HG03460 (cell line): ENCODE data around the gene MLANA.
A peak's percentile ranks its signal among the peaks of the same experiment; 100 is the strongest.

Source experiments
- ATAC-seq: cut with Tn5 transposase; IDR thresholded peaks from one replicate; pipeline ENCODE4 v1.9.1; 2021; ENCODE audit not compliant: unreplicated experiment

MLANA gene

DNA sequence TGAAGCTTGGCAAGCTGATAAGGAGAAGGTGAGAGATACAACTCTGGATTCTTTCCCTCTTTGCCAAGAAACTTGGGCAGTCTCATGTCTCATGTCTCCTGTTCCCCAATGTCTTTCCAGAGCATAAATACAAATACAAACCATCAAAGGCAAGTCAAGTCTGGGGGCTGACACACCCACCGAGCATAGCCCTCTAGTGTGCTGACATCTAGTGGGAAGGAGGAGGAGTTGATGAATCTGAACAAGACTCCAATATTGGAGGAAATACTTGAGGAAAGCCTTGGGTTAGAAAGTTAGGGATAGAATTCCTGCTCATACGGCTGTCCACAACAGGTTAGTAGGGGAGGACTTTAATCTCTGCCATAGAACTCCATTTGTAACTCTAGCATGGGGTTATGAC, 8.6 kb downstream of the MLANA start:
- ATAC-seq = no peak

DNA sequence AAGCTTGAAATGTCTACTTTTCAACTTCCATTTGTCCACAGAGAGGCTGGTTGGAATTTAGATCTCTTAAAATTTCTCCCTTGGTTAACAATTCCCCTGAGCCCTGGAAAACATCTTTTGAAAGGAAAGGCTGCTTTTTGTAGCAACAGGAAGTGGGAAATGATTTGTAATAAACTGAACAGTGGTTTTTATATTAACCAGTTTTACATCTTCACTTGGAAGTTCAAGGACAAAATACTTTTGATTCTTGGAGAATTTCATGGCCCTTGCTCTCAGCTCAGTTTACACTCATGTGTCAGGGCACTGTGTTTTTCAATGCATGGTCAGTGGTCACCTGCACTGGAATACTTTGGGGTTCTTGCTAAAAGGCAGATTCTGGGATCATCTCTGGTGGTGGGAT, 9.9 kb downstream of the MLANA start:
- no peak for ATAC-seq

DNA sequence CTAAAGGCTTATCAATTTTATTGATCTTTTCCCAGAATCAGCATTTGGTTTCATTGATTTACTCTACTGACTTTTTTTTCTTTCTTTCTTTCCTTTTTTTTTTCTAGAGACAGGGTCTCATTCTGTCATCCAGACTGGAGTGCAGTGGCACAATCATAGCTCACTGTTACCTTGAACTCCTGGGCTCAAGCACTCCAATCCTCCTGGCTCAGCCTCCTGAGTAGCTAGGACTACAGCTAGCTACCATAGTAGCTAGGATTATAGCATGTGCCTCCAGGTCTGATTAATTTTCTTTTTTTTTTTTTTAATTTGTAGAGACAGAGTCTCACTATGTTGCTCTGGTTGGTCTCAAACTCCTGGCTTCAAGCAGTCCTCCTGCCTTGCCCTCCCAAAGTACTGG, 11.7 kb downstream of the MLANA start:
- ATAC-seq = no peak

DNA sequence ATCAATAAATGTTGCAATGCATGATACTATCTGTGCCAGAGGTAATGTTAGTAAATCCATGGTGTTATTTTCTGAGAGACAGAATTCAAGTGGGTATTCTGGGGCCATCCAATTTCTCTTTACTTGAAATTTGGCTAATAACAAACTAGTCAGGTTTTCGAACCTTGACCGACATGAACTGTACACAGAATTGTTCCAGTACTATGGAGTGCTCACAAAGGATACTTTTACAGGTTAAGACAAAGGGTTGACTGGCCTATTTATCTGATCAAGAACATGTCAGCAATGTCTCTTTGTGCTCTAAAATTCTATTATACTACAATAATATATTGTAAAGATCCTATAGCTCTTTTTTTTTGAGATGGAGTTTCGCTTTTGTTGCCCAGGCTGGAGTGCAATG, 18.2 kb downstream of the MLANA start:
- ATAC-seq = no peak

DNA sequence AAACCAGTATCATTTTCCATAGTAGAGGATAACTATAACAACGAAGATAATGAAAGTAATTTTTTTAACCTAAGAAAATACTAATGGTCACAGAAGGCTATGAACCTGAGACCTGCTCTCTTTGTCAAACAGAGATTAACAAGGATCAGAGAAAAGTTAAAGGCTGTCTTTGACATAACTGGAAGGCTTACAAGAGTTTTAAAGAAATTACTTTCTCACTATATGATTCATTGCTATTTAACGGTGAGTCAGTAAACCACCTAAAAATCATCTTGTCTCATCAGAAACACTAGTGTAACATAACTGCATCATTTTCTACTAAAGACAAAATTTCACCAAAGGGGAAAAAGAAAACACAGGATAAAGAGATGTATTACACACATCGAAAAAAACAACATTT, 19.3 kb downstream of the MLANA start:
- no peak for ATAC-seq

DNA sequence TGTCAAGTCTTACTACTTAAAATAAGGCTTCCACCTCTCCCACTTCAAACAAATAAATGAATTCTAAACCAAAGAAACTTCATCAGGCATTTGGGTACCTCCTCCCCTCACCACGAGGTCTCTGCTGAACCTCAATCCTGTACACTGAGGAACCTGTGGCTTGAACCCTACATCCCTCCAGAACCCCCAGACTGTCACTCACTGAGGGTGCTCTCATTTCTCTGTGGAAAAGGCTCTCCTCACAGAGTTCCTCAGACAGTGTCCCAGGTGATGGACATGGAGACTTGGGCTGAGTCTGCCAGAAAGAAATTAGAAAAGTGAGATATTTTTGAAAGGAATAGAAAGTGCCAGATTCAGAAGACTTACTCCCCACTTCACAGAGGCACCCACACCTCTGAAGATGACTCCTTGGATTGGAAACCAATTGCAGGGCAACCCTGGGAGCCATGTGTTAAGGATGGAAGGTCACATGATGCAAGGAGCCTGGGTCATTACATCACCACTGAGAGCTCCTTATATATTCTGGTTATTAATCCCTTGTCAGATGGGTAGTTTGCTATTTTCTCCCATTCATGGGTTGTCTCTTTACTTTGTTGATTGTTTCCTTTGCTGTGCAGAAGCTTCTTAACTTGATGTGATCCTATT, 19.8 kb downstream of the MLANA start:
- no peak for ATAC-seq

DNA sequence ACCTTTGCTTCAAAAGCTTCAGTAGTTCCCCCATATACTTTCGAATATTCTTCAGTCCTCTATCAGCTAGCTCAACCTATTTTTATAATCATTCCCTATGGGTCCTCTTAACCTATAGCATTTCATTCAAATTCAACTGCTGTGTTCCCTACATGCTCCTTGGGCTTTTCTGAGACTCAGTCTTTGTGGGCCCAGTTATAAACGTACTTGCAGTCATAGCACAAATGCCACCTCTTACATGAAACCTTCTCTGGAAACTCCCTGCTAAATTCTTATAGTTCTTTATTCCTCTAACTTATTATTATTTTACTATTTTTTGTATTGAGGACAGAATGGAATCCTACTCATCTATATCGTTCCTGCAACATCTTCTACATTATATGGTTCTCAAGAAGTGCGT, 24.7 kb downstream of the MLANA start:
- ATAC-seq = no peak

DNA sequence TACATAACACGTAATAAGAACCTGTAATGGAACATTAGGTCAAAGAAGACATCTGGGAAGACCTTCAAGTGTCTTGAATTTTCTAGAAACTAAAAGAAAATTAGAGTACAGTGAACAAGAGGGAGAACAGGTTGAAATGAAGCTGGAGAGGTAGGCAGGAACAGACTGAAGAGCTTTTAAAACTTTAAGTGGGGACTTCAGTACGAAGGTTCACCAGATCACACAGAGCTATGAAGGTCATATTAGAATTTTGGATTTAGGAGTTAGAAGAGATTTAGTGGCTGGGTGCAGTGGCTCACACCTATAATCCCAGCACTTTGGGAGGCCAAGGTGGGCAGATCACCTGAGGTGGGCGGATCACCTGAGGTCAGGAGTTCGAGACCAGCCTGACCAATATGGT, 26.6 kb downstream of the MLANA start:
- ATAC-seq = no peak

DNA sequence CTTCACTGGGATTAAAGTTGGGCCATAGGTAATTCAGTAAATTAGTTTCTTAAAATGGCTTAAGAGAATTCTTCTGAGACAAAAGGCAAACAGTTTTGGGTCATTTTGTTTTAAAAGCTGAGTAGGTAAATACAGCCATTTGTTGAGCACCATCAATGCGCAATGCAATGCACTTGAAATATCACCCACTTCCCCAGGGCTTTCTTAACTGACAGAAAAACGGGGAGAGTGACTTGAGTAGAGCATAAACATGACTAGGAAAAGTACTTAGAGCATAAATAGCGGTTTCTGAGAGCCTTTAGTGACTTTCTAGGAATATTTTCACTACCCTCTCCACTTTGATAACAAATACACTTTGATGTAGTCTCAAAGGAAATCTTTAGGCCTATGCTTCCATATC, 27.2 kb downstream of the MLANA start:
- ATAC-seq = no peak

DNA sequence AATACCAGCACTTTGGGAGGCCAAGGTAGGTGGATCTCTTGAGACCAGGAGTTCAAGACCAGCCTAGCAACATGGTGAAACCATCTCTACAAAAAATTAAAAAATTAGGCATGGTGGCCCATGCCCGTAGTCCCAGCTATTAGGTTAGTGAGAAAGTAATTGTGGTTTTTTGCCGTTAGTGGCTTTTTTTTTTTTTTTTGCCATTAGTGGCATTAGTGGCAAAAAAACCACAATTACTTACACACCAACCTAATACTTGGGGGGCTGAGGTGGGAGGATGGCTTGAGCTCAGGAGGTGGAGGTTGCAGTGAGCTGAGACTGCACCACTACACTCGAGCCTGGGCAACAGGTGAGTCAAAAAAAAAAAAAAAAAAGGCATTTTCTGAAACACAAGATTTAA, 27.8 kb downstream of the MLANA start:
- no peak for ATAC-seq

DNA sequence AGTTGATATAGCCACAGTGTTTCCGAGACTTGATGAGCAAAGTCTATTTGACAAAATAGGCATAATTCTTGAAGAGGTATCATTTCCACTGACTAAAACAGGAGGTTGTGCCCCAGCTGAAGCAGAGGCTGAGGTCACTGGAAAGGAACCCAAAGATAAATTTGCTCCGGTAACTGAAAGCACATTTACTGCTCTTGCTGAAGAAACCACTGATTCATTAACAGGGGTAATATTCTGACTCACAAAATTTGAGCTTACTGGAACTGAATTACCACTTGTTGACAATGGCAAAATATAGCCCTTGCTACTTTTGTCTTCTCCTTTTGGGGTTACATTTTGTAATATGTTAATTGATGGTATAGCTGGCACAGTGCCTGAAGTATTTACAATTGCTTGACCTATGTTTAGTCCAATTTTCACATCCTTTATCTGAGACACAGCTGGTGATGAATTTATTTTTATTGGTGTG, 30.2 kb downstream of the MLANA start:
- peak; percentile 83 for ATAC-seq

DNA sequence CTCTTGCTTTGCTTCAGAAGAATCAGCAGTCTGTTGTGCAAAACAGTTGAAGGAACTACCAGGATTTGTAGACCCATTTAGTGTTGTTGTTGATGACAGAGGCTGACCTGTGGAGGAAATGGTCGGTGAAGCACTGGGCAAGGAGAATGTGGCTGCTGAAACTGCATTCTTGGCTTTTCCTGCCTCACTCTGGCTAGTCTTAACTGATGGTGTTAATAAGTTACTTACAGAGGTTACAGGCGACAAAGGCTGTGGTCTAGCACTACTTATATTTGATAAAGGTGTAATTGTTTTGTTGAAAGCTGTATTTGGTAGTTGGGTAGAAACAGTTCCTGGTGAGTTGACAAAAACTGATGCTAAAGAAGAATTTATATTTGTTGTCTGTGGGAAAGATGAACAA, 31.5 kb downstream of the MLANA start:
- peak; percentile 53 for ATAC-seq

DNA sequence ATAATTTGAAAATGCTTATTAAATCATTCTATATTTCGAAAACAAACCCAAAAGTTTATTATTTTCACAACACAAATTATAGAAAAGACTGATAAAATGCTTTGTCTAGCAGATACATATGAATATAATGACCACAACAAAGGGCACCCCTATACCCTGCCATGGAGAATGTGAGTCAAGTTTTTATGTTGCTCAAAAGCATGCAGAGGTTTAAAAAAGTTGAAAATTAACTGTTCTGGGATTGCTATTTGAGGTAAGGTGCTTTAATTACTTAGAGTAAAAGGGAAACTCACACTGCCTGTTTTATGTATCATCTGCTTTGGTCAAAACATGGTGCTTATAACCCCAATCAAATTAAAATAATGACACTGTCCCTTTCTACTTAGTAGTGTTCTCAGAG, 41.0 kb downstream of the MLANA start:
- ATAC-seq = no peak

DNA sequence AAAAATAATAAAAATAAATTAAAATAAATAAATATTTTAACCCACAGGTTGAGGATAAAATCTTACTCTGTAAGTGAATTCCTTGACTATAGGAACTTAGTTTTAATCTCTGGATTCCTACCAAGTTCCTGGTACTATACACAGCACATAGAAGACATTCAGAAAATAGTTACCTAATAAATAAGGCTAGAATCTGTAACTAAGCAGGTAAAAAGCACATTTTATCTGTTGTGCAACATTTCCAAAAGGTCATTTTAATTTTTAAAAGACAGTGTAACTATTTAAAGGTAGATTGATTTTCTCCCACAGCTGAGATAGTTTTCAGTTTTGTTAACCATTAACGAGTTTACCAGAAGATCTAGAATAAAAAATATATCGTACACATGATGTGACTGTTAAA, 47.8 kb downstream of the MLANA start:
- ATAC-seq = no peak

DNA sequence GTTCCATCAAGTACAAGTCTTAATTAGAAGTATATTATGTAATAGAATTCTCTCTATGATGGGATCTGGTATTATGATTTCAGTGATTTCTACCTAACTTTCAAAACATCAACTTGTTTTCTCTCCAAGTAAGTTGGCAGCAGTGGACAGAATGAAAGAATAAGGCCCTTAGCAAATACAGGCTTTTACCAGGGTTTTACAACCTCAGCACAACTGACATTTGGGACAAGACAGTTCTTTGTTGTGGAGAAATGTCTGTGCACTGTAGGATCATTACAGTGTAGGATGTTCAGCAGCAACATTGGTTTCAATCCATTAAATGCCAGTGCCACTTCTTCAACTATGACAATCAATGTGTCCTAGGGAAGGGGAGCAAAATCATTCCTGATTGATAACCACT, 48.8 kb downstream of the MLANA start:
- ATAC-seq = no peak

DNA sequence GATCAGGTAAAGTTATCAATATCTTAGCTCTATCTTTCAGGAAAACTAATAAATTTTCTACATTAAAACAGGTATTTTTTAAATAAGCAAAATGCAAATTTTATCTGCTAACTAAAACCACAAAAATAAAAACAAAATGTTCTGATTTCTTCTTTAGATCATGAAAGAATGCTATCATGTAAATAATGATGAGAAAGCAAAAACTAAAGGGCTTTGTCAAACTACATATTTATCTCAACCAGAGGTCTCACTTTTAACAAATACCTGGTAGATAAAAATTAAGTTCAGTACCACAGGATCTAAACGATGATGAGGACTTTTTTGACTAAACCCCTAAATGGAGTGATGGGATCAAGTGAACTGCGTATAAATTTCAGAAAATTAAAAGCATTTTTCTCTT, 50.5 kb downstream of the MLANA start:
- no peak for ATAC-seq

DNA sequence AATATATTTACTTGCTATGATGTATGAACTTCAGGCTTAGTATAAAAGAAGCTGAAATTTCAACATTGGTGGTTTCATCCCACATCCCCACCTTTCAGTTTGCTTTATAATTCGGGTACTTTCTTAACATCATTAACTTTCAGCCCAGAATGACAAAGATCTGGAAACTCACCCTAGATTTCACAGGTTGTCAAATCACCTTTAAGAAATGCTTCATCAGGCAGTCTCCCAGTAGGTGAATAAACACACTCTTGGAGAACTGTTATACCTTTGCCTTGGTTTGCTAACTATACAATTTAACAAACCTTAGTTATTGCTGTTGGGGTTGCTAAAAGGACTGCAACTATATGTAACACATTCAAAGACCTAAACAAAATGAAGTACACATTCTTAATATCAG, 54.4 kb downstream of the MLANA start:
- no peak for ATAC-seq

DNA sequence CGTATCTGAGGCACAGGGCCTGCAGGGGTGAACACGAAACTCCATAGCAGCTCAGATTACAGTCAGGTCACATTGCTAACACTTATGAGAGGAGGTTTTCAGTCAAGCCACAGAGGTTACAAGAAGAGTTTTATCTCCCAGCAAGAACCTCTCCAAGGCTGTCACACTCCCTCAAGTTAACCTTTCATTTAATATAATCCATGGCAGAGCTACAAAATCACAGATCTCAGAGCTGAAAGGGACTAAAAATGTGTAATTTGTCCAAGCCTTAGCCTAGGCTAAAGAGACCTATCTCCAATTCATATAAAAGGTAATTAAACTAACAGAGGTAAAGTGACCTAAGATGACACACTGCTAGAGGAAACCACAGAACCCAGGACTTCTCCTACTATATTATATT, 57.2 kb downstream of the MLANA start:
- no peak for ATAC-seq

DNA sequence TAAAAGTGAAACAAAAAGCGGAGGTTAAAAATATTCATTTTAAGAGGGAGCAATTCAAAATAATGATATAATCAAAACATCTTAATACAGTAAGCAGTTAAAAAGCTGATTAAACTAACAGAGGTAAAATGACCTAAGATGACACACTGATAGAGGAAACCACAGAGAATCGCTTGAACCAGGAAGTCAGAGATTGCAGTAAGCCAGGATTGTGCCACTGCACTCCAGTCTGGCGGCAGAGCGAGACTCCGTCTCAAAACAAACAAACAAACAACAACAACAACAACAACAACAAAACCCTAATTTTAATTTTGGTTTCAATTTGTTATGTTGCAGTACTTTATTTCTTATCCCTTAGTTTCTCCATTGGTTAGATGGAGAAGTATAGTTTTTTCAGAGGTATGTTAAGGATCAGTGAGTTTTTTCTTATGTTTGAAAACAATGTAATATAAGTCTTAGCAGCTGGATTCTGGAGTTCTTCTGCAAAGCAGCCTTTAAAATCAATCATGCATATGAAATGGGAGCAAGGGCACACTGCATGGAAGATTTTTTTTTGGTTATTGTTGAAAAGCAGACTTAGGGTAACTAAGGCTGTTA, 58.5 kb downstream of the MLANA start:
- peak; percentile 70 for ATAC-seq

DNA sequence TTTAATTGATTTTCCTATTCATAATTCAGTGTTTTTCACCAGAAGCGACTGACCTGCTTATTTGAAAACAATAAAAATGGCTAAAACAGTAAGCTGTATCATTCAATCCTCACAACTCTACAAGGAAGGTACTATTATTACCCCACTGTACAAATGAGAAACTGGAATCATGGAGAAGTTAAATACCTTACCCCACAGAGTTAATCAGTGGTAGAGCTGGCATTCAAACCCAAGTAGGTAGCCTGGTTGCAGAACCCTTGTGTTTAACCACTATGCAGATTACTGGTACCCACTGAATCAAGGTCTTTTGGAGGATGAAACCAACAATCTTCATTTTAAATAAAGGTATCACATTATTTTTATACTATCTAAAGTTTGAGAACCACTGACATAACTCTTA, 59.6 kb downstream of the MLANA start:
- no peak for ATAC-seq

DNA sequence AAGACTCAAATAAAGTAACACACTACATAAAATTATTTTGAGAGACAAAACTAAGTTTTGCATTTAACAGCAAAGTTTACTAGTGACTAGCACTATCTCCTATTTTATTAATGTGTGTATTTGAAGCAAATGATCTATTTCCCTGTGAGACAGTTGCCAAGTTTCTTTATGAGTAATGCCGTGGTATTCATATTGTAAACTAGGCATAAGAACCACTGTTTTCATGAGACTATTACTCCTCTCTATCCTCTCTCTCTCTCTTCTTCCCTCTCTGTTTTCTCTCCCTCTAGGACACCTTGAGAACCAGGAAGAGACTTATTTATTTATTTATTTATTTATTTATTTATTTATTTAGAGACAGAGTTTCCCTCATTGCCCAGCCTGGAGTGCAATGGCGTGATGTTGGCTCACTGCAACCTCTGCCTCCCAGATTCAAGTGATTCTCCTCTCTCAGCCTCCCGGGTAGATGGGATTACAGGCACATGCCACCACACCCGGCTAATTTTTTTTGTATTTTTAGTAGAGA, 61.1 kb downstream of the MLANA start:
- ATAC-seq = no peak

DNA sequence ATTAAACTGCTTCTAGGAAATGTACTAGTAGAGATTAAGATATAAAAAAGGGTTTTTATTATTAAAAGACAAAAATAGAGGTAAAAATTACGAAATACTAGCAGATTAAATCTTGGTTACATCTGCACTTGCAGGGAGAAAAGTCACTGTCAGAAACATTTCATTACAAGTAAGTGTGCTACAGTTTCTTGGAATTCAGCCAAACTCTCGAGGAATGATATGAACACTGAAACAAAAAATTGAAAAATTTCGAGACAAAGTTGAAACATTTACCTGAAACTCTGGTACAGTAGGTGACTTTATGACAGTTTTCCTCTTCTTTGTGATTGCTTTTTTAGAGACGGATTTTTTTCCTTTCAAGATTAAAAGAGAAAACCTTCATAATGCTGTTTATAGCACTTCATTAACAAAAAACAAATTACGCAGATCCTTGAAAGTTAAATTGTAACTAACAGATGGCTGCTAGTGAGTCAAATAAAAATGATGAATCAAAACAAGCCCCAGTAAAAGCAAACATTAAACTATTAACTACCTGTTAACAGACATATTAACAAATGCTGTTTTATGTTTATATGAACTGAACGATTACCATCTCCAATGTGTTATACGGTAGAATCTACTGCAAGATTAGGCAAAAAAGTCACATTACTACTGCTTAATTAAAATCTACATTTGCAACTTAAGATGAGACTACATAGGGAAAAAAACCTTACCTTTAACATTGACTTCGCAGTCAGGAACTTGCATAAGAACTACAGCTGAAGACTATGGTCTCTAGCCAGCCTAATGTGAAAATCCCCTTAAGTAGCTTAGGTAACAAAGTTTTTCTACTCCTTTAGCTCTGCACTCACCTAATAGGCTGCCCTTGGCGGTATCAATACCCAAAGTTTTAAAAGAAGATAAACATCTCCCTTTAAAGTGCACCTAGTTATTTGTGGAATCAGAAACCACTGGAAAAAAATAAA, 63.3 kb downstream of the MLANA start:
- ATAC-seq = no peak
